Natural killer cell treated with Interleukin-12 subunit alpha and Interleukin-12 subunit beta and Interleukin-15 and Interleukin-18, amount 100 ng/mL, for 72 hours (primary cell): ENCODE data around the gene GFRA1. TPM values are rescaled to one million over a fixed set of nuclear protein-coding genes. Genes with fewer than 3 reads are reported as not detected.

Experiments used
- ATAC-seq, 2 donors: fragments of 150-1000 bp; cut with Tn5 transposase in 1 of 2; sonication (Bioruptor Pico), chemical (Tn5 transposase) in 1 of 2; 2 replicates each; pipeline ENCODE4 v1.10.0; 2021
- DNase-seq: peaks from one replicate; pipeline ENCODE4 v3.0.0; 2022; ENCODE audit warnings: low spot score
- H3K27ac Mint-ChIP-seq, 2 donors: 1 replicate in 1 of 2; 2 replicates in 1 of 2; pipeline ENCODE4 v1.8.0; 2022; ENCODE audit warnings: mixed read lengths in 2 of 2, mild to moderate bottlenecking in 1 of 2, moderate library complexity in 1 of 2
- H3K27me3 Mint-ChIP-seq, 2 donors: 1 replicate in 1 of 2; 2 replicates in 1 of 2; pipeline ENCODE4 v1.8.0; 2022; ENCODE audit warnings: mixed read lengths in 2 of 2
- H3K36me3 Mint-ChIP-seq: one replicate; pipeline ENCODE4 v1.8.0; 2022; ENCODE audit warnings: mixed read lengths
- H3K4me1 Mint-ChIP-seq, 2 donors: 1 replicate in 1 of 2; 2 replicates in 1 of 2; pipeline ENCODE4 v1.8.0; 2022; ENCODE audit warnings: low read depth in 2 of 2, mixed read lengths in 2 of 2, mild to moderate bottlenecking in 1 of 2
- H3K4me3 Mint-ChIP-seq: one replicate; pipeline ENCODE4 v1.8.0; 2022; ENCODE audit warnings: mixed read lengths
- H3K9me3 Mint-ChIP-seq: 2 replicates; pipeline ENCODE4 v1.8.0; 2022; ENCODE audit warnings: mixed read lengths
- total RNA-seq, 2 donors: library from RNA; stranded (reverse); gene quantifications; one replicate each; pipeline ENCODE4 v1.2.3, GENCODE V29; 2022

Gene GFRA1
- total RNA-seq, 2 donors from 2014 or later: not detected

- no peak overlapping the region for H3K4me3 Mint-ChIP-seq
- H3K9me3 Mint-ChIP-seq: peaks cover 15% of the 10 kb centered on the region
- H3K4me1 Mint-ChIP-seq: no peaks in the 10 kb centered on the region
- peaks cover 11% of the 10 kb centered on the region for H3K36me3 Mint-ChIP-seq
- DNase-seq (no peak), ATAC-seq (no peak)
- H3K27ac Mint-ChIP-seq: no peak overlapping the region
- no peaks in the 10 kb centered on the region for H3K27me3 Mint-ChIP-seq
Measured at GRCh38 chr10:116014326-116014725, 258.7 kb downstream of the GFRA1 start.

- no peak overlapping the region for H3K27ac Mint-ChIP-seq
- peaks cover 5% of the 10 kb centered on the region for H3K36me3 Mint-ChIP-seq
- no peak overlapping the region for H3K4me3 Mint-ChIP-seq
- DNase-seq (no peak), ATAC-seq (no peak)
- H3K9me3 Mint-ChIP-seq: peaks cover 12% of the 10 kb centered on the region
- H3K27me3 Mint-ChIP-seq: no peaks in the 10 kb centered on the region
- H3K4me1 Mint-ChIP-seq: no peaks in the 10 kb centered on the region
Measured at GRCh38 chr10:116011929-116012328, 261.1 kb downstream of the GFRA1 start.

GRCh38 chr10:116007256-116007891 is 265.6 kb downstream of the GFRA1 start:
- Mint-ChIP-seq H3K9me3 (peaks cover 9% of the 10 kb centered on the region), H3K27me3 (no peaks in the 10 kb centered on the region), H3K36me3 (no peaks in the 10 kb centered on the region), H3K4me3 (no peak overlapping the region), H3K4me1 (no peaks in the 10 kb centered on the region), H3K27ac (no peak overlapping the region)
- DNase-seq (no peak), ATAC-seq (no peak)

Other genes starting within 250 kb of the GFRA1 start
- not detected for gene CCDC172, start 51.2 kb upstream of the GFRA1 start, total RNA-seq
- not detected for gene PNLIPRP3, start 154.6 kb upstream of the GFRA1 start, total RNA-seq